Right renal cortex interstitium (tissue), 3 donors: ENCODE data around the gene APOC3. TPM values are rescaled to one million over a fixed set of nuclear protein-coding genes. Genes with fewer than 3 reads are reported as not detected.

Source experiments
- DNase-seq, 3 donors: peaks; one replicate each; pipeline ENCODE4 v3.0.0-alpha.2; 2013; ENCODE audit warnings: low read depth in 3 of 3, low spot score in 2 of 3
- polyA plus RNA-seq, 3 donors: library from polyadenylated mRNA; unstranded; fragments of 120-200 nt; gene quantifications; one replicate each; pipeline ENCODE4 v1.2.1, GENCODE V29; 2013; ENCODE audit not compliant: insufficient read length in 3 of 3

APOC3 gene
- 10 to 100 TPM in 1 of 3 donors, 1 to 10 TPM in 2; 3.7 to 10.2 (median 7.1) TPM for polyA plus RNA-seq

DNA sequence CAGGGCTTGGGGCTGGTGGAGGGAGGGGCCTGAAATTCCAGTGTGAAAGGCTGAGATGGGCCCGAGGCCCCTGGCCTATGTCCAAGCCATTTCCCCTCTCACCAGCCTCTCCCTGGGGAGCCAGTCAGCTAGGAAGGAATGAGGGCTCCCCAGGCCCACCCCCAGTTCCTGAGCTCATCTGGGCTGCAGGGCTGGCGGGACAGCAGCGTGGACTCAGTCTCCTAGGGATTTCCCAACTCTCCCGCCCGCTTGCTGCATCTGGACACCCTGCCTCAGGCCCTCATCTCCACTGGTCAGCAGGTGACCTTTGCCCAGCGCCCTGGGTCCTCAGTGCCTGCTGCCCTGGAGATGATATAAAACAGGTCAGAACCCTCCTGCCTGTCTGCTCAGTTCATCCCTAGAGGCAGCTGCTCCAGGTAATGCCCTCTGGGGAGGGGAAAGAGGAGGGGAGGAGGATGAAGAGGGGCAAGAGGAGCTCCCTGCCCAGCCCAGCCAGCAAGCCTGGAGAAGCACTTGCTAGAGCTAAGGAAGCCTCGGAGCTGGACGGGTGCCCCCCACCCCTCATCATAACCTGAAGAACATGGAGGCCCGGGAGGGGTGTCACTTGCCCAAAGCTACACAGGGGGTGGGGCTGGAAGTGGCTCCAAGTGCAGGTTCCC, at the start of gene APOC3:
APOC3 (plus strand) TSS at position 383 of the 659 bp plus-strand sequence. CDS start 676 bp downstream, outside the sequence.
- no peak for DNase-seq

DNA sequence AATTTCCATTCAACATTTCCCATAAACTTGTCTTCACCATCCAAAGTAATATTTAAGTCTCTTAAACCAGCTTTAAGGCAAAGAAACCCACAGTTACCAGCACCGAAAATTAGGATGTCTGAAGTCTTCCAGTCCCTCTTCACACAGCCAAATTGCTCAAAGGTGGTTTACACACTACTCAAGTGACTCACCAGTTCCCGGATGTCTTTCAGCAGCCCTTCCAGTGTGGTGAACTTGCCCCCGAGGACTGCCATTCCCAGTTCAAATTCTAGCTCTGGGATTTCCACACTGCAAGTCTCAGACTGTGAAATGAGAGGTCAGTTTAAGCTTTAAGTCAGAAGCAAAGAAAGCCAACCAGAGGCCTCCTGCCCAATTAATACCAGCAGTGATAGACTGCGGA, 47.0 kb upstream of the APOC3 start:
- DNase-seq: no peak

DNA sequence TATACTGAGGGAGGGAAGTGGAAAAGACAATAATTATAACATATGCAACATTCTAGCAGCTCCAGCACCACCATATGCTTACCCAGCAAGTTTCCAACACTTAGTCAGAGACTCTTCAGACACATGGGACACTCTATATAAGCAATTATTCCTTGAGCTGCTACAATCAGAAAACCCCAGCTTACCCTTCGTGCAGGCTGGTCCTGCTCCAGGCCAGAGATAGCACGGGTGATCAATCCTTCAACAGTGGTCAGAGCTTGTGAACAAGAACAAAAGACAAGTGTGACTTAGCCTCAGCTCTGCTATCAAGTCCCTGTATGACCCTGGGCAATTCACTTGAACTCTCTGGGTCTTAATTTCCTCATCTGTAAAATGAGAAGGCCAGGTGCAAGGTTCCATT, 43.4 kb upstream of the APOC3 start:
- DNase-seq: no peak

DNA sequence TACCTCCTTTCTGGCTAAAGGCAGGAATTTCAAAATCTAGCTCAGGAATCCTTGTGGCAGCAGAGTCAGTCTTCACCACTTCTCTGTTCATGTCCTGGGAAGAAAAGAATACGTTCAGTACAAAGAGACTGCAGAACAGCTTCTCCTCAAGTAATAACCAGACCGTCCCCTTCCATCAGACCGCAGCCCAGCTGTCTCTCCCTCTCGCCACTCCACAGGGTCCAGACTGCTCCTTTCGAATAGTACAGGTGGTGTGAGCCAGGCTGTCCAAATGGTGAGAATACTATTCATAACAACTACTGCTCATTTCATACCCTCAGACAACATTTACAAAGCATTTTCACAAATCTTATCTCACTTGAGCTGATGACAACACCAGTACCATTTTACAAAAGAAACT, 42.7 kb upstream of the APOC3 start:
- no peak for DNase-seq

DNA sequence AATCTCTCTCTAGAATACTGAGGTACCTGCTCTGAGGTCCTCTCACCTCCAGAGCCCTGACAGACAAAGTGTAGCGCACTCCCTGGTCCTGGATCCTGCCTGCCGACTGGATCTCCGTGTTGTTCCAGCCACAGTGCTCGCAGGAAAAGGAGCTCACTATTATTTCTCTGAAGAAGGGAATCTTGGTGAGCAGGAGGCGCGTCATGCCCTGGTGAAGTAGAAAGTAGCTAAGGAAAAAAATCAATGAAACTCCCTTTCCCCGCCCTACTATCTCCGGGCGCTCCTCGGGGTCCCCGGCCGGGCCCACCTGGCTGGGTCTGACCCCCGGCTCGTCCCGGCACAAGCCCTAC, 42.3 kb upstream of the APOC3 start:
- no peak for DNase-seq

DNA sequence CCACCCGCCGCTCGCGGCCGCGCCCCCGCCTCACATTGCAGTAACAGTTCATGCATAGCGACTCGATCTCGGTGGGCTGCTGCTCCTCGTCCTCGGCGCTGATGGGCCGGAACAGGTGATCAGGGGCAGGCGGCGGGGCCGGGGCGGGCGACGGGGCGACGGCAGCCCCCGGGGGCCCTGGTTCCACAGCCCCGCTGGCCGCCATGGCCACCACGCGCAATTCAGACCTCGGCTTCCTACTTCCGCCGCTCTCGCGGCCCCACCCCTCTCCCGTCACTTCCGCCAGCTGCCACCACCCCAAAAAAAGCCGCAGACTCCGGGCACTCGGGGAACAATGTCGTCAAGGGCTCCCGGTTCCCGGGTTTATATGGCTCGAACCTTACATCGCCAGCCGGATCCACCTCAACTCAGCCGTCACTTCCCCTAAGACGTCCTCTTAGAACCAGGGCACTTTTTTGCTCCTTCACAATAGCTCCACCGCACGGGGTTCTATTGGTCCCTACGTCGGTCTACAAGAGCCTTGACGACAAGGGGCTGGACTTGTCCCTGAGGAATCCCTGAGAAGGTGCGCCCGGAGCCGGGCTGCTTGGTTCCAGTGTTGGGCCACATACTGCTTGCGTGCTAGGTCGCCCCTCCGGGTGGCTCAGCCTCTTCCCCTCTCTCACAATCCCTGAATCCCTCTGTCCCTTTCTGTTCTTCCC, 41.8 kb upstream of the APOC3 start, which contains the start of gene ZPR1:
ZPR1 (minus strand) TSS at position 238 of the 701 bp plus-strand sequence; CDS start at position 205, 33 bp downstream.
- peak; percentile 62 to 74 (median 66) for DNase-seq

DNA sequence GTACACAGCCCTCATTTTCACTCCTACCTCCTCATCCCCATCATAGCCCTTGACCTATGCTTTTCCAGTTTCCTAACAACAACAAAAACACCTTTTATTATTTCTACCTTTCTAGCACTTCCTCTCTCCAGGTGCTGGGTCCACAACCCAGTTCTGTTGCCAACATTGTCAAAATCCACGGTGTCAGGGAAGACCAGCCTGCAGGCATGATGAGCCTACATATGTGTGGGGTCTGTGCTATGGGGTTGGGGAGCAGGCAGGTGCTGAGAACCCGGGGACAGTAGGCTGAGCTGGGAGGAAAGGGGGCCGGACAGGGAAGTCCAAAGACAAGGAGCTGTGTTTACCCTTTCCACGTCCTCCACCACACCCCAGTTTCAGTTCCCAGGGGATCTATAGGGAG, 41.2 kb upstream of the APOC3 start:
- DNase-seq: no peak

DNA sequence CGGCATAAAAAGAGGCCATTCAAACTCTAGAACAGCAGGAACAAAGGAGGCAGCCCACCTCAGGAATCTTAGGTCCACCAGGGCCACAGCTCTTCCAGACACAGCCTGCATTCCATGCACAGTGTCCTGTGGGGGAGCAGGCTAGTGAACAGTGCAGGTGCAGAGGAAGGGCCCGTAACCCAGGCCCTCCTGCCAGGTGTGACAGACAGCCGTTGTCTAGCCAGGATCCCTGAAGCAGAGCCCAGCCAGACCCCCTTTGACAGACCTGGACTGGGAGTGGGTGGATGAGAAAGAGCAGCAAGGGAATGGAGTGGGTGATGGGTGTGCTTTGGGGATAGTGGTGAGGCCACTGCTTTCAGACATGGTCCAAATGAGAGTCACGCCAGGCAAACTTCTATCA, 40.7 kb upstream of the APOC3 start:
- DNase-seq: no peak

DNA sequence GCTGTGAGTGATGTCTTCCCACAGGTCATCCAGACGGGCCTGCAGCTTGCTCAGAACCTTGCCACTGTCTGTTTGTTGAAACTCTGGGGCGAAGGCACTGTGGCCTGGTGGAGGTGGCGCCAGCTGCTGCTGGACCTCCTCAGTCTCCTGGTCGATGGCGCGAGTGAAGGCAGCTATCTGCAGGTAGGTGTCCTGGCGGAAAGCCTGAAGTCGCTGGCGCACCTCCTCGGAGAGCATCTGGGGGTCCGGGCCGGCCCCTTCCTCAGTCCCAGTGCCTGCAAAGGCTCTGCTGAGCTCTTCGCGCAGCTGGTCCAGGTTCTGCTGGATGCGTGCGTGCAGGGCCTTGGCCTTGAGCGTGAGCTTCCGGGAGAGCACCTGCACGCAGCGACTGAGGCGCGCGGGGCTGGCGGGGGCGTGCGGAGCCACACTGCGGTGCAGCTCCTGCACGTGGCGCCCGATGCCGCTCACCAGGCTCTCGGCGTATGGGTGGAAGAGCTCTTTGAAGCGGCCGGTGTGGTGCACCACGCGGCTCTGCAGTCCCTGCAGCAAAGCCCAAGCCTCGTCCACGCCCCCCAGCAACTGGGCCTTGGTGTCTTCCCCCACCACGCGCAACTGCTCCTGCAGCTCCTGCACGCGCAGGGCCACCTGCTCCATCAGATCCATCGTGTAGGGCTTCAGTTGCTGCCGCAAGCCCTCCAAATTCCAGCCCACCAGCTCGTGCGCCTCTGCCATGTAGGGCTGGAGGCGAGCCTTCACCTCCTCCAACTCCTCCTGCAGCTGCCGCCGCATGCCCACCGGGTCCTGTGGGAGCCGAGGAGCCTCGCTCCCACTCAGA, 39.3 kb upstream of the APOC3 start:
- DNase-seq: no peak

DNA sequence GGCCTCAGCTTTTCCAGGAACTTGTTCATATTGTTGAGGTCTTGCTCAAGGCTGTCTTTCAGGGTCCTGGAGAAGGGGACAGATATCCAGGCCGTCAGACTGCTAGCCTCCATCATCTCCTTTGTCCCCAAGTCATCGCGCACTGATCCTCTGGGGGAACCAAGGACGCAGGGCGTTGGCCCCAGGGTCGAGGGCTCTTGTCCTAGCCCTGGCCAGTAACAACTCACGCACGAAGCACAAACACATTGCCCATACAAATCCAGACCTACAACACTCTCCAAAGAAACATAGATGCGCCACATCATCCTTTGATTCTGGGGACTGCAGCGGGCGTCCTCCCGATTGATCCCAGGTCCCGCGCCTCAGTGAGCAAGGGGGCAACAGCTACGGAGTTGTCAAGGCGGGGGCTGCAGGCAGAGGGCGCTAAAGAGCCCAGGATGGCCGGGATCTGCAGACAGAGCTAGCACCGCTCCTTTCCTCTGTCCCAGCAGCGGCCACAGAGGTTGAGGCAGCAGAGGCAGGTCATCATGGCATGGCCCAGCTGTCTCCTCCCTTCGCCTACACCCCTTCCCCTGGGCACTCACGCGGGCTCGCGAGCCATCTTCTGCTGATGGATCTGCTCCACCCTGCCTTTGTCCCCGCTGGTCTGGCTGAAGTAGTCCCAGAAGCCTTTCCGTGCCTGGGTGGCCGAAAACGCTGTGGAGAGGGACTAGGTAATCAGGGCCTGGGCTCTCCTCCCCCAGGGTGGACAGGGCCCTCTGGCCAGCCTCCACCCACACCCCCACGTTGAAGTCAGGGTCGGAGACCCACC, 38.5 kb upstream of the APOC3 start:
- peak in 1 of 3 donors; percentile 56 for DNase-seq

DNA sequence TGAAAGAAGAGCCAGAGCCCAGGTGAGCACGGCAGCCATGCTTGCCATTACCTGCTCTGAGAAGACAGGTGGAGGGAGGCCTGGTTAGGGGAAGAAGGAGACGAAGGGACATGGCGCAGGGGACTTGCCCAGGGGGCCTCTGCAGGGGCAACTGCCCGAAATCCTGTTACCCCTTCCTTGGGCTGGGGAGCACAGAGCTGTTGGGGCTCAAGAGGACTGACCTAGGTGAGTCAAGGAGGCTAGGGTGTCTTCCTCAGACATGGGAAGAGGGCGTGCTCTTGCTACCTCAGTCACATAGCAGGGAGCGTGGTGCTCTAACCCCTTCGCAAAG, 37.9 kb upstream of the APOC3 start, which contains the start of gene APOA5:
APOA5 (minus strand) TSS at position 67 of the 331 bp plus-strand sequence; CDS start at position 48, 19 bp downstream.
- DNase-seq: no peak

DNA sequence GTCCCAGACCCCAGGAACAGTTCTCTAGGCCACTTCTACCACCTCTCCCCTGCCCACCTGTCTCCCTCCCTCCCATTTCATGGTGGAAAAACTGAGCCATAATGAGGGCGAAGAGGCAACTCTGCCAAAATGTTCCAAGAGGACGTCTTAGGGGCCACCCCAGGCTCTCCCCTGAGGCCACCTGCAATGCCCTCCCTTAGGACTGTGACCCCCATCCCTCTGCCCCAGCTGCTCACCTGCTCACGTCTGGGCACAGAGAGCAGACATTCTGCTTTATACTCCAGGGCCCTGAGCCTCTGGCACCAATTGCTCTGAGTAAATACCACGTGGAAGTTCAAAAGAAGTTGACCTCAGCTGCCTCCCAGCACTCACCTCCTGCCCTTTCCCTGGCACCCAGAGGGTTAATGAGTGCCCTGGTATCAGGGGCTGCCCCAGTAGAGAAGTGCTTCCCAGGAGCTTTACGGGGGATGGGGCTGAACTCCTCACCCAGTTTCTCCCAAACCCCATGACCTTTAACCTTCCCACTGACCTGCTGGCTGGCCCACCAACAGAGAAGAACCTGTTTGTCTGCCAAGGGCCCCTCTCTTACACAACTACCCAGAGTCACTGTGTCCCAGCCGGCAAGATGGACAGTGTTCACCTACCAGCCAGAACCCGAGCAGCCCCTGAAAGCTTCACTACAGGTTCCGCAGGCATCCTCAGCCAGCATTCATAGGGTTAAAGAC, 37.4 kb upstream of the APOC3 start:
- no peak for DNase-seq

DNA sequence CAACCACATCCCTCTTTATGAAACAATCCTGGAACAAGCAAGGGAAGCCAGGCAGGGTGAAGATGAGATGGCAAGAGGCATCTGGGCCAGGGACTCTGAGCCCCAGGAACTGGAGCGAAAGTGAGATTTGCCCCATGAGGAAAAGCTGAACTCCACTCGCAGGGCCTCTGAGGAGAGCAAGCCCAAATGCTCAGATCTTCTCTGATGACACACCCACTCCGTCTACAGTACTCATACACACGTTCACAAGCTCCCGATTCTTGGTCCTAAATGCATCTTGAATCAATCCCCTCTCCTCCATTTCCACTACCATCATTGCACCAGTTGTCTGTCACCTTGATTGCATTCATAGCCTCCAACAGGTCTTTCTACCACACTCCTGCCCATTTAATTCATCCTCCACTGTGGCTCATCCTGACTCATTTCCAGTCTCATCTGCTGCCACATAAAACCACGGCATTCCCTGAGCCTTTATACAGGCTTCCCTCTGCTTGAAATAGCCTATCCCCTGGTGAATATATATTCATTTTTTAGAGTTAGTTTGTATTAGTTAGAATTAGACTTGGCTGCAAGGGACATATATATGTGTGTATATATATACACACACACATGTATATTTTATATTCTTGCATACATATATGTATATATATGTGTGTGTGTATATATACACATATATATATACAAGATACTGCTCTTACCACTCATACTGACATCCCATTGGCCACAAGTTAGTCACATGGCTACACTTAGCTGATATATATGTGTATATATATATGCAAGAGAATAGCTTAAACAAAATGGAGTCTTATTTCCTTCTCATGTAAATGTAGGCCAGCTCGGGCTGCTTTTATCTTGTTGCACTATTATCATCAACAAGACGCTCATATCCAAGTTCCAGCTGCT, 36.6 kb upstream of the APOC3 start:
- no peak for DNase-seq

DNA sequence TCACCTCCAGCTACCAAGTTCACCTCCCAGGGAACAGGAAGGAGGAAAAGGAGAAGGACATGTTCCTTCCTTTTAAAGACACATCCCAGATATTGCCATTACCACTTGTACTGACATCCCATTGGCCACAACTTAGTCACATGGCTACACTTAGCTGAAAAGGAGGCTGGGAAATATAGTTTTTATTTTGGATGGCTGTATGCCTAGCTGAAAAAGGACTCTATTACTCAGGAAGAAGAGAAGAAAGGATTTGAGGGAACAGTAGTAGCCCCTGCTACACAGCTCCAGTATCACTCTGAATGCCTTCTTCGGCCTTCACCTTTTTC, 36.0 kb upstream of the APOC3 start:
- no peak for DNase-seq

DNA sequence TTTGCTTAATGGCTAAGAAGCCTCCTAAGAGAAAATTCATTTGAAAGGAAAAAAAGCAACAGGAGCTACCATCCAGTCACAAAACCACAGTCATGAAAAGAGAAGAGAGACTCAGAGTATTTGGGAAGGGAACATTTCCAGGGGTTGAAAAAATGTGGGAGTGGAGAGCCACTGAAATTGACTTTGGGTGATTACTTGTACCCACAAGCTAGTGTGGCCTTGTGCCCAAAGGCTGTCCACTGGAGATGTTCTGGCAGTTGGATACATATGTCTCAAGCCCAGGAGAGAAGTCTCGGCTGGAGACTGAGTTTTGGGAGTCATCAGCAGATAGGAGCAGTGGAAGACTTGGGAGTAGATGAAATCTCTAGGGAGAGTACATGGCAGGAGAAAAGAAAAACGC, 34.9 kb upstream of the APOC3 start:
- no peak for DNase-seq

DNA sequence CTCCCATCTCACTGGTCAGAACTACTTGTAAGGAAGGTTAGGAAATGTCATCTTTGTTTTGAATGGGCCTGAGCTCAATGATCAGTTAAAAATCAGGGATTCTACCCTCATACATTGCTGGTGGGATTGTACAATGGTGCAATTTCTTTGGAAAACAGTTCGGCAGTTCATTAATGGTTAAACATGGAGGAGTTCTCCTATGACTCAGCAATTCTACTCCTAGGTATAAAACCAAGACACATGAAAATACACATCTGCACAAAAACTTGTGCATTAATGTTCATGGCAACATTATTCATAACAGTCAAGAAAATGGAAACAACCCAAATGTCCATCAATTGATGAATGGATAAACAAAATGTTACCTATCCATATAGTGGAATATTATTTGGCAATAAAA, 33.2 kb upstream of the APOC3 start:
- no peak for DNase-seq

DNA sequence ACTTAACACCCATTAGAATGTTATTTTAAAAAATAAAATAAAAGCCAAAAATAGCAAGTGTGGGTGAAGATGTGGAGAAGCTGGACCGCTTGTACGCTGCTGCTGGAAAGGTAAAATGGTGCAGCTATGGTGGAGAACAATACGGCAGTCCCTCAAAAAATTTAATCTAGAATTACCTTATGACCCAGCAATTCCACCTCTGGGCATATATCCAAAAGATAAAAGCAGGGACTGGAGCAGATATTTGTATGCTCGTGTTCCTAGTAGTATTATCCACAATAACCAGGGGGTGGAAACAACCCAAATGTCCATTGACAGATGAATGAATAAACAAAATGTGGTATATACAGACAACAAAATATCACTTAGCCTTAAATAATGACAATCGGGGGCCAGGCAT, 31.9 kb upstream of the APOC3 start:
- DNase-seq: no peak

DNA sequence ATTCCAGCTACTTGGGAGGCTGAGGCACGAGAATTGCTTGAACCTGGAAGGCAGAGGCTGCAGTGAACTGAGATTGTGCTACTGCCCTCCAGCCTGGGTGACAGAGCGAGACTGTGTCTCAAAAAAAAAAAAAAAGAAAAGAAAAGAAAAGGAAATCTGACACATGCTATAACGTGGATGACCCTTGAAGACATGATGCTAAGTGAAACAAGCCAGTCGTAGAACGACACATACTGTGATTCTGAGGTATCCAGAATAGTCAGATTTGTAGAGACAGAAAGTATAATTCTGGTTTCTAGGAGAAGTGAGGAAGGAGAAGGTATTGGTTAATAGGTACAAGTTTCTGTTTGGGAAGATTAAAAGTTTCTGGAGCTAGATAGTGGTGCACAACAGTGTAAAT, 31.3 kb upstream of the APOC3 start:
- DNase-seq: no peak

DNA sequence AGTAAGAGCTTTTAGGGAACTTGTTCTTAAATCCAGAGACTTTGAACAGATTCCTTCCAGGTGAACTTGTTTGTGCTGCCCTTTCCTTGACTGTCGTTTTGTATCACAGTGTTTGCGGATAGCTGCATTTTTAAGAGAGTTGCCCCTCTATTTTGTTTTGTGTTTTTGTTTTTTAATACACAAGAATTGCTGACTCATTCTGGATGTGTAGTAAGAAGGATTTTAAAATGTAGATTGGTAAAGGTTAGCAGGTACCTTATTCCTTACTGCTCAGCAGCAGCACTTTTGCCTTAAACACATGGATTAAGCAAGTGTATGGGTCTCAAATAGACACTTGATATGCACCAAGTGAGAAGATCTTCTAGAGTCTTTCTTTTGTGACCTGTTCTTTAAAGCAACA, 29.1 kb upstream of the APOC3 start:
- DNase-seq: no peak
